ENCODE data around the gene PARVG.

GRCh38 chr22:44210722-44211121 is 30.0 kb downstream of the PARVG start:
- TF ChIP-seq CTCF (IDR thresholded peaks at IDR 0.05), result no peak
- no peak for TF ChIP-seq EP300 (IDR thresholded peaks at IDR 0.05)
- TF ChIP-seq POLR2A (IDR thresholded peaks at IDR 0.05), result no peak
